RWPE2 (cell line): Measurements from ENCODE around the gene ZNF75A.

Source experiments
- ATAC-seq: fragments of 200-7000 bp; cut with Tn5 transposase; 3 replicates; pipeline ENCODE4 v1.9.1; 2021; ENCODE audit warnings: low read depth
- DNase-seq: peaks from one replicate; pipeline ENCODE4 v3.0.0-alpha.2; 2020; ENCODE audit warnings: low spot score
- H3K27ac ChIP-seq: fragments of 450-650 bp; 2 replicates; pipeline ENCODE4 v1.5.1; 2017; ENCODE audit warnings: mild to moderate bottlenecking; ENCODE audit not compliant: poor library complexity, severe bottlenecking
- H3K27me3 ChIP-seq: fragments of 250-450 bp; sonication (Bioruptor Pico); 2 replicates; pipeline ENCODE4 v1.5.1; 2021; ENCODE audit warnings: mild to moderate bottlenecking, moderate library complexity; ENCODE audit not compliant: insufficient read depth, poor library complexity, severe bottlenecking
- H3K36me3 ChIP-seq: fragments of 250-450 bp; sonication (Bioruptor Pico); 2 replicates; pipeline ENCODE4 v1.5.1; 2020; ENCODE audit warnings: low read depth, mild to moderate bottlenecking, moderate library complexity
- H3K4me1 ChIP-seq: fragments of 250-450 bp; sonication (Bioruptor Pico); 2 replicates; pipeline ENCODE4 v1.5.1; 2021; ENCODE audit warnings: mild to moderate bottlenecking, moderate library complexity; ENCODE audit not compliant: insufficient read depth, poor library complexity, severe bottlenecking
- H3K4me3 ChIP-seq: fragments of 250-450 bp; sonication (Bioruptor Pico); 2 replicates; pipeline ENCODE4 v1.5.1; 2021; ENCODE audit warnings: mild to moderate bottlenecking, moderate library complexity; ENCODE audit not compliant: severe bottlenecking
- H3K9me3 ChIP-seq: fragments of 250-450 bp; sonication (Bioruptor Pico); 2 replicates; pipeline ENCODE4 v1.5.1; 2021; ENCODE audit warnings: mild to moderate bottlenecking, moderate library complexity; ENCODE audit not compliant: severe bottlenecking
- CTCF ChIP-seq: fragments of 450-650 bp; IDR thresholded peaks from one replicate; pipeline ENCODE4 v1.5.1; 2017; ENCODE audit warnings: mild to moderate bottlenecking, moderate library complexity; ENCODE audit not compliant: poor library complexity, severe bottlenecking

Gene ZNF75A

GRCh38 chr16:3292604-3293003, 12.7 kb upstream of the ZNF75A start:
- Histone ChIP-seq H3K27ac (no peak overlapping the region), H3K27me3 (no peaks in the 10 kb centered on the region), H3K36me3 (peaks cover 61% of the 10 kb centered on the region), H3K4me1 (no peaks in the 10 kb centered on the region), H3K9me3 (peaks cover 35% of the 10 kb centered on the region), H3K4me3 (no peak overlapping the region)
- DNase-seq (no peak), ATAC-seq (no peak)
- TF ChIP-seq CTCF, result no peak

DNA sequence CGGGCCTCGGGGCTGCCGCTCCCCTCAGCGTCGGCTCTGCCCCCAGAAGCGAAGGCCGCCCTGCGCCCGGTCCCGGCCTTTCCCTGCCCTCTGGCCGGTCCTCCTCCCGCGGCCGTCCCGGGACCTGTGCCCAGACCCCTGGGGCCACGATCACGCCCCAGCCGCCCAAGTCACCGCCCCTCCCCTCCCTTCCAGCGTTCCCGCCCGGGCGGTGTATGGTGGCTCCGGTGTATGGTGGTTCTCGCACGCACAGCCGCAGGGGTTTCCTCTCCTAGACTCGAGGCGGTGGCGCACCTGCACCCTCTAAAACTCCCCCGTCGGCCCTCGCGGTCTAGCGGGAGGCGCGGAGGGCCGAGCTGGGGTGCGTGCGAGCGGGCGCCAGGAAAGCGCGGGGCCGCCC, 10.1 kb upstream of the ZNF75A start:
- Histone ChIP-seq H3K4me1 (no peaks in the 10 kb centered on the region), H3K9me3 (peaks cover 26% of the 10 kb centered on the region), H3K27ac (no peak overlapping the region), H3K36me3 (peaks cover 50% of the 10 kb centered on the region), H3K4me3 (no peak overlapping the region), H3K27me3 (no peaks in the 10 kb centered on the region)
- TF ChIP-seq CTCF, result no peak
- DNase-seq (no peak), ATAC-seq (no peak)

DNA sequence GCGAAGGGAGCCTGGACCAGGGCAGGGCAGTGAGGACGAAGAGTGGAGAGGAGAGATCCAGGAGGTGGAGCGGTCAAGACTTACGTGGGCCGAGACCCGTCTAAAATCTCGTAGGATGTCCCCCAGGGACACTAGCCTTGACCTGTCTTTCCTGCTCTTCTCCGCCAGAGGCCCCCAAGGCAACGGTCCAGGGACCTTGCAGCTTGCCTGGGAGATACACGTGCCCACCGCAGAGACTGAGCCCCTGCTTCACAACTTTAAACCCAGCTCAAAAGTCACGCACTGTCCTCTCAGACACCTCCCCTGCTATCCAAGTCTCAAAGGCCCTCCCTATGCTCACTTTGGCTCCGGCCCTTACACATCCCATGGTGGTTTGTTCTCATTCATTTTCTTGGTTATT, 9.5 kb upstream of the ZNF75A start:
- Histone ChIP-seq H3K36me3 (peaks cover 44% of the 10 kb centered on the region), H3K27ac (no peak overlapping the region), H3K4me1 (no peaks in the 10 kb centered on the region), H3K27me3 (no peaks in the 10 kb centered on the region), H3K4me3 (no peak overlapping the region), H3K9me3 (peaks cover 21% of the 10 kb centered on the region)
- no peak for TF ChIP-seq CTCF
- DNase-seq, result no peak
- no peak for ATAC-seq

- Histone ChIP-seq H3K27me3 (no peaks in the 10 kb centered on the region), H3K4me3 (peak overlapping the region; percentile 49), H3K9me3 (peaks cover 22% of the 10 kb centered on the region), H3K36me3 (peaks cover 43% of the 10 kb centered on the region), H3K4me1 (no peaks in the 10 kb centered on the region), H3K27ac (peak overlapping the region; percentile 73)
- DNase-seq (no peak), ATAC-seq (no peak)
- no peak for TF ChIP-seq CTCF
Measured at GRCh38 chr16:3304370-3304769, 927 bp upstream of the ZNF75A start.

DNA sequence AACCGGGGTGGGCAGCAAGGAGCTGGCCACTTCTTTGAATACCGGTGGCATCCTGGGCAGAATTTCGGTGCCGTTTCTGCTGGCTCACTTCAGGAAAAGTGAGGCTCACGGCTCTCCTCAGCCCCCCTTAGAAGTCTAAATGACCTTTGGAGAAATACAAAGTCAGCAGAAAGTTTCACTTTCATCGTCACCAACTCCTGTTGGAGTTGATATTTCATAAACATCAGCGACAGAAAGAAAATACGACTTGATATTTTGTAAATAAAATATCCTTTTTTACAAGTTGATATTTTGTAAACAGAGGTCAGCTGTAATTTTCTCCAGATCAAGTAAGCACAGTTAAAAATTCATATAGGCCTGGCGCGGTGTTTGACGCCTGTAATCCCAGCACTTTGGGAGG, 781 bp downstream of the ZNF75A start:
- H3K36me3 ChIP-seq, result peaks cover 35% of the 10 kb centered on the region
- DNase-seq, result no peak
- no peak for TF ChIP-seq CTCF

More for the DNA sequence above, 781 bp downstream of the ZNF75A start:
- peak overlapping the region; percentile 73 for H3K27ac ChIP-seq
- H3K4me1 ChIP-seq, result no peaks in the 10 kb centered on the region
- peak overlapping the region; percentile 49 for H3K4me3 ChIP-seq
- H3K27me3 ChIP-seq, result no peaks in the 10 kb centered on the region
- no peak for ATAC-seq
- peaks cover 26% of the 10 kb centered on the region for H3K9me3 ChIP-seq
